ENCODE measurements around the gene ITGB6.

The ITGB6 gene

GRCh38 chr2:160199683-160200389 is at the start of gene ITGB6:
Gene ITGB6, minus strand, starts transcription at chr2:160200272. Its CDS starts 209 bp downstream, at chr2:160200063.
- DNase-seq = no peak

GRCh38 chr2:160247296-160248035 is 47.4 kb upstream of the ITGB6 start:
- no peak for DNase-seq

- DNase-seq = no peak
Observed at GRCh38 chr2:160246356-160246755, 46.3 kb upstream of the ITGB6 start.

- DNase-seq = no peak
Observed at GRCh38 chr2:160245614-160246155, 45.6 kb upstream of the ITGB6 start.

GRCh38 chr2:160242893-160243564 is 43.0 kb upstream of the ITGB6 start:
- no peak for DNase-seq

GRCh38 chr2:160241251-160242137 is 41.4 kb upstream of the ITGB6 start:
- no peak for DNase-seq

GRCh38 chr2:160239436-160239835 is 39.4 kb upstream of the ITGB6 start:
- no peak for DNase-seq

- DNase-seq = no peak
Observed at GRCh38 chr2:160238392-160238791, 38.3 kb upstream of the ITGB6 start.

- no peak for DNase-seq
Observed at GRCh38 chr2:160232905-160233475, 32.9 kb upstream of the ITGB6 start.

GRCh38 chr2:160229591-160229990 is 29.5 kb upstream of the ITGB6 start:
- no peak for DNase-seq

GRCh38 chr2:160228141-160228917 is 28.3 kb upstream of the ITGB6 start:
- DNase-seq = no peak

GRCh38 chr2:160227293-160227915 is 27.3 kb upstream of the ITGB6 start:
- no peak for DNase-seq

GRCh38 chr2:160226367-160226766 is 26.3 kb upstream of the ITGB6 start:
- DNase-seq = no peak

GRCh38 chr2:160225722-160226121 is 25.6 kb upstream of the ITGB6 start:
- no peak for DNase-seq

GRCh38 chr2:160224507-160224906 is 24.4 kb upstream of the ITGB6 start:
- no peak for DNase-seq

GRCh38 chr2:160224060-160224459 is 24.0 kb upstream of the ITGB6 start:
- DNase-seq = no peak

GRCh38 chr2:160223560-160223959 is 23.5 kb upstream of the ITGB6 start:
- no peak for DNase-seq

GRCh38 chr2:160222546-160223283 is 22.6 kb upstream of the ITGB6 start:
- no peak for DNase-seq

- no peak for DNase-seq
Observed at GRCh38 chr2:160221391-160222276, 21.6 kb upstream of the ITGB6 start.
